HG02798 (cell line): ENCODE data around the gene PRSS38.

Source experiments
- ATAC-seq: cut with Tn5 transposase; IDR thresholded peaks from one replicate; pipeline ENCODE4 v1.9.1; 2021; ENCODE audit warnings: mild to moderate bottlenecking; ENCODE audit not compliant: unreplicated experiment, poor library complexity

PRSS38 gene

DNA sequence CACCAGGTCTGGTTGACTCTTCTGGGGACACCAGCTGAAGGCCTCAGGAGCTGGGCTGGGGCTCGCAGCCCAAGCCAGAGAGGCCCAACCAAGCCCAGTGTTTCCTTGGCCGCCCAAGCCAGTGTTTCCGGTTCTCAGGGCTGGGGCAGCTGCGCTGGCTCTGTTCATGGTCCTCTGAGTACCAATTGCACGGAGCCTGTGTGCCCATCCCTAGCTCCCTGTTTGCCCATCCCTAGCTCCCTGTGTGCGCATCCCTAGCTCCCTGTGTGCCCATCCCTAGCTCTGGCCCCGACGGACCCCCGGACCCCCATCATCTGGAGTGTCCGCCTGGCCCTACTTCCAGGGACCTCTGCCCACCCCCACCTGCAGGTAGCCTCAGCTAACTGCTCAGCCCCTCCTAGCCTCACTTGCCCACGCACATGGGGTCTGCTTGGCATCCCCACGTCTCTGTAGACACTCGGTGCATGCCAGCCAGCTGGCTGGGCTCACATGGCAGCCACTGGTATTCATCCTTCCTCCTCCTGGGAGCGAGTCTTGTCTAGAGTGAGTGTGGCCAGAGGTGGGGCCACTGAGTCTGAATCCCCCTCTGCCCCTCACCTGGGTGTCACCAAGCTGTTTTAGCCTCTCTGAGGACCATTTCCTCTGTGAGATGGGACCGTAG is 68.3 kb downstream of the PRSS38 start:
- no peak for ATAC-seq

DNA sequence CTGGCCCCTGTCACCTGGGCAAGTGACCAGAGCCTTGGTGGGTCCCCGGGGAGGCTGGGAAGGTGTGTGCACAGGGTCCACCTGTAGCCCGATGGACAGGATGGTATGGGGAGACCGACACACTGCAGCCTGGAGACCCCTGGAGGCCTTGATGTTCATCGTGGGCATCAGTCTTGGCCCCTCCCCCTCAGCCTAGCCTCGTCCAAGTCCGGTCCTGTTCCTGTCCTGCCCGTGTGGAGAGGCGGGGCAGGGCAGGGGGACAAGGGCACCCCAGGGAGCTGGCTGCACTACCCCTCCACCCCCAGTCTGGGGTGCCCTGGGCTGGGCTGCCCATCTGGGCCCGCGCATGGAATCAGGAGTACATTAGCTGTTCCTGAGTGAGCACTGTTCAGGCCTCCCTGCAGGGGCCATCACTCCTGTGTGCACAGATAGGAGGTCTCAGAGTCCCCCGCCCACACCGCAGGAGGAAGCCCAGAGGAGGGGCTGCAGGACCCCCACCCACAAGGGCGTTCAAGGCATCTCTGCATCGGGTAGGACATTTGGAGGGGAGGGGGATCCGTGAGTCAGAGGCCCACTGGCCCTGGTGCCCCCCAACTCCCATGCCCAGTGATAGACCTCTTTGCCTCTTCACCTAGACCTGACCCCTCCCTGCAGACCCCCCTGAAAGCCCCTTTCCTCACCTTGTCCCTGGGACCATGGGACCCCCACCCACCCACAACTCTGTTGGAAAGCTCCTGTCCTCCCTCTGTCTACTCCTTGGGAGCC is 69.1 kb downstream of the PRSS38 start:
- no peak for ATAC-seq

DNA sequence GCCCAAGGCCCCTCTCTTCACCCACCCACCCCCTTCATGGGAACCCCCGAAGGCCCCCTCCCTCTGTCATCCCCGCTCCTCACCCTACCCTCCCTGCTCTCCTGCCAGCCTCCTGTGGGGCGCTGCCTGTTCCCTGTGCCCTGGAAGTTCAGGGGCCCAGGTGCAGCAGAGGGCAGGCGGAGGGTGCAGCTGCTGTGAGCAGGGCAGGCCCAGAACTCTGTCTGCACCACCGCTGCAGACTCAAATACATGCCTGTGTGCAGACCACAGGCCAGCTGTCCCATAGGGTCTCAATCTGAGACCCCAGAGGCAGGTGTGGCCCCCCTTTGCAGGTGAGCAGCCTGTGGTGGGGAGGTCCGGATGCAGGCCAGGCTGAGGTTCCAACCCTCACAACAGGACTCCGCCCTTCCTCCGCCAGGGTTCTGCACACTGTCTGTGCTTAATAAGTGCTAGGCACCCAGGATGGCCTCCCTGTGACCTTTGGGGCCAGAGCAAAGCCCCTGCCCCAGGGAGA is 69.7 kb downstream of the PRSS38 start:
- no peak for ATAC-seq

DNA sequence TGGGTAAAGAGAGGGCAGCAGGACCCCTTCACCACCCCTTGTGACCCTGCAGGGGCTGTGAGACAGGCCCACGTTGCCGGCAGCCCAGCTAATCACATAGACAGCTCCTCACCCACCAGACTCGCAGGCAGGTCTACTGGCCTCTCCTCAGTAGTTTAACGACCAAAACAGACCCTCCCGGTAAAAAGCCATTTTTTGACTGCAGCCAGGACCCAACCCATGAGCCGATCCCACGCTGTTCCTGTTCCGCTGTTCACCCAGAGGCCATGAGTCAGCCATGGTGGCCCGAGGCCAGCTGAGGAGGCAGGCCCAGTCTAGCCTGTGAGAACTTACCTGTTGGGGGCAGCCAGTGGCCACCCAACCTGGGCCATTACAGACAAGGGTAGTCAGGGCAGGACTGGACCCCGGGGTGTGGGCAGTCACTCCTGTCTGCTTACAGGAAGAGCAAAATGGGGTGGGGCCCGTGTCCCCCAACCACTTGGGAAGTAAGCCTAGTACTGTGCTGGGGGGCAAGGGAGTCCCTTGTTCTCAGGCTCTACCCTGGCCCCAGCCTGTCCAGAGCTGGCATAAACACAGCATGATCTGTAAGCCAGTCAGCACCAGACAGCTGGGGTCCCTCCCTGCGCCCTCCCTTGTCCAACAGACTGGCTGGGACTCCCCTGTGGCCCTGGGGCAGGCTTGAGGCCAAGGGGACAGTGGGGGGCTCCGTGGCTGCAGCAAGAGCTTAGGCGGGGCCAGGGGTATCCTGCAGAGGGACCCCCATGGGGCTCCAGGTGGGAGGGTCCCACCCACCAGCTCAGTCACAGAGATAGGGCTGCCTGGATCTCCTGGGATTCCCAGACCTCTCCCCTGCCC is 70.4 kb downstream of the PRSS38 start:
- no peak for ATAC-seq

DNA sequence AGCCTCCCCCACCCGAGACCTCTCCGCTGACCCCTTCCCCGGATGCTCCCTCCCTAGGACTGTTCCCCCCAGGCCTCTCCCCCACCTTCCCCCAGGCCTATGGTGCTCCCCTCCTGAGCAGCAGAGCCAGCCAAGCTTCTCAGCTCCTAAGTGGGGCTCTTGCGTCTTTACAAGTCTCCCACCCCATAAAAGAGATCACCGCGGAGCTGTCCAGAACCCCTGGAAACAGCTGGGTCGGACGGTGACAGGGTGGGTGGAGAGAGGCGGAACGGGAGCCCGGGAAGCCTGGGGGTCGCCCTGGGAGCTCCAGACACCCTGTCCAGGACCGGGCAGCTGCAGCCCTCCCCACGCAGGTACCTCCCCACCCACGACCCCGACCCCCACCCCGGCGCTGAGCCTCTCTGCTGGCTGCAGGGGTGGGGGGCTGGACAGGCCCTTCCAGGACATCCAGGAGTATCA is 71.1 kb downstream of the PRSS38 start:
- ATAC-seq: no peak

DNA sequence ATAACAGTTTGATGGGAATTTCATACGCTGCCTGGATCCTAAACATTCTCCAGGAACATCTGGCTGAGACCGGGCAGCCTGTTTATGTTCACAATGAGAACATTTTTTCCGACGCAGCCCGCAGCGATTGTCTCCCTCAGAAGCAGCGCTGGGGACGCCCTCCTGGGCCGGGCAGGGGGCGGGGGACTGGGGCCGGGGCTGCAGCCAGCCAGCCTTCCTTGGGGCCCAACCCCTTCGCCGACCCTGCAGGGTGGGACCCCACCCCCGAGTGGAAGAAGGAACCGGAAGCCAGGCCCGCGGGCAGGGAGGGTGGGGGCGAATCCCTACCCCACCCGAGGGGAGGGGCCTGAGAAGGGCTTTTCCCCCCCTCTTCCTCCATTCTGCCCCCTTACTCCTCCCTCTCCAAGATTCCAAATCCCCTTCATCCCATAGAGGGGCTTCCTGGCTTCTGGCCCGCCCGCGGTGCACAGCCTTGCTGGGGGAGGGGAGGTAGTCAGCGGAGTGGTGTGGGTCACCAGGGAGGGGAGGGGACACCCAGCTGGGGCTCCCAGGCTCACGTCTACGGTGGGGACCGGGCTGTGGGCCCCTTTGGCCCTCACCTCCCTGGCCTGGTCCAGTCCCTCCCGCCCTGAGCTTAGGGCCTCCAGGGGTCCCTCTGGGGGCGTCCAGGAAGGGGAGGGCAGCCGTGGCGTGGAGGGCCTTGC is 71.7 kb downstream of the PRSS38 start:
- ATAC-seq: no peak

DNA sequence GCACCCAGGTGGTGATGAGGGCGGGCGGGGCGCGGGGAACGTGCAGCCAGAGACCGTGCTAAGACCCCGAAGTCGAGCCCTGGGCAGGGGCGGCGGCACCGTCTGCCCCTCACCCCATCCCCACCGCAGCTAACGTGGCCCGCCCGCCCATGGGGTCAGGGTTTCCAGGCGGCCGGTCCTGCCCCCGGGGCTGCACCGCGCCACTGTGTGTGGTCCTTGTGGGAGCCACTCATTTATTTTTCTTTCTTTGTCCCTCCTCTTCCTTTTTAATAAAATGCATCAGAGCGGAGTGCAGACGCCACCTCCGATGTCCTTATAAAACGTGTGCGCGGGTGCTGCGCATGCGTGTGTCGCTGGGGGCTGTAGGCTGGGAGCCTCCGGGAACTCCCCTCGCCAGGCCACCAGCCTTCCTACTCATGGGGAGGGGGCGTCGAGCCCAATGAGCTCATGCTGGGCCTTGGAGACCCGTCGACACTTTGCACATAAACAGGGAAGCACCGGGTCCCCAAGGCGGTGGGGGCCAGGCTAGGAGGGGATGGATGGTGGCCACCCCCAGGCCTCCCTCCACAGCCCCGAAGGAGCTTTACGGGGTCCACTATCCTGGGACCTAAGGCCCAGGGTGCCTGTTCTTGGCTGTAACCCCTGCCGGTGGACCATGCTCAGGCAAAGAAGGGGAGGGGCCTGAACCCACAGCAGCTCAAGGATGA is 72.4 kb downstream of the PRSS38 start:
- ATAC-seq: no peak

DNA sequence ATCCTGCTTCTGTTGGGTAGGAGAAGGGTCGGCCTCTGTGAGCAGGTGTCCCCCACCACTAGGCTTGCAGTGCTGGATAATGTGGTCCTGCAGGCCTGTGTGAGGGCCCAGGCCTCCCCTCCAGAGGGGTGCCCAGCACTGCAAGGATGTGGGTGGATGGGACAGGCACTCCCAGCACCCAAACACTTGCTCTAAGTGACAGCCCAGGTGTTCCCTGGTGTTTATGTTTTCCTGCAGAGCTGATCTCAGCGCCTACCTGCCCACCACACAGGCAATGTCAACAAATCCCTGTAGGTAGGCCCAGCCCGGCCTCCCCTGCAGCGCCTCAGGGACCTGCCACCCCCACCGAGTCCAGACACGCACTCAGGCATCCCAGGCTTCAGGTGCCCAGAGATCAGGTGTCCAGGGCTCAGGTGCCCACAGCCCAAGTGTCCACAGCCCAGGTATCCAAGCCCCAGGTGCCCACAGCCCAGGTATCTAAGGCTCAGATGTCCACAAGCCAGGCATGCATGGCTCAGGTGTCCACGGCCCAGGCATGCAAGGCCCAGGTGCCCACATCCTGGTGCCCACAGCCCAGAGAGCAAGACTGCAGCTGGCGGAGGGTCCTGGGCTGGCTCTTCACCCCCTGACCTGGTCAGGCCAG is 73.0 kb downstream of the PRSS38 start:
- ATAC-seq: no peak

DNA sequence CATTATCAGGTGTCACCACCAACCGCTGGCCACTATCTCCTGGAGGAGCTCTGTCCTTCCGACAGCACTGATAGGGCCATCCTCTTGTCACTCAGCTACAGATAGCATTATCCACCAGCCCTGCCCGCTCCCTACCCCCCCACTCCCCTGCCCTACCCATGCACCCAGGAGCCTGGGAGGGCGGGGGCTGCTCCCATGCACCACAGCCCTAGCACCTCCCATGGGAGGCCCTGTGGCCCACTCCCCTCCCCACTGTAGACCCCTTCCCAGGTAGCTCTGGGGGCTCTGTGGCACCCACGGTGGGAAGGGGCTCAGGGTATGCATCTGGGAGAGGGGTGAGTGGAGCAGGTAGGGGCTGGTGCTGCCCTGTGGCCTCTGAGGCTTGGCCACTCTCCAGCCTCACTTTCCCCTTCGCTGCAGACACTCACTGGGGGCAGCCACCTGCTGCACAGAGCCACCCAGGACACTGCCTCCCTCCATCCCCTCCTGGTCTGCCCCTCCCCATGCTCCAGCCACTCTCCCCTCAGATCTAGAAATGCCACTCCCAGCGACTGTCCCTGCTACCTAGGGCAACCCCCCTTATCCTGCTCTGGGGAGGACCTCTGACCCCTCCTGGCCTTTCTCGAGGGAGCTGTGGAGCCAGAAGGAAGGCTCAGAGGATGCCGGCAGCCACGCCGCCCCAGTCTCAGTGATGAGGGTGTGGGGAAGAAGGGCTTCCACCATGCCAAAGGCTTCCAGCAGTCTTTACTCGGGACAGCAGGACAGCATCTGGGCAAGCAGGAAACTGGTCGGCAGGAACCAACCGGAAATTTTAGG is 73.8 kb downstream of the PRSS38 start:
- ATAC-seq: no peak

DNA sequence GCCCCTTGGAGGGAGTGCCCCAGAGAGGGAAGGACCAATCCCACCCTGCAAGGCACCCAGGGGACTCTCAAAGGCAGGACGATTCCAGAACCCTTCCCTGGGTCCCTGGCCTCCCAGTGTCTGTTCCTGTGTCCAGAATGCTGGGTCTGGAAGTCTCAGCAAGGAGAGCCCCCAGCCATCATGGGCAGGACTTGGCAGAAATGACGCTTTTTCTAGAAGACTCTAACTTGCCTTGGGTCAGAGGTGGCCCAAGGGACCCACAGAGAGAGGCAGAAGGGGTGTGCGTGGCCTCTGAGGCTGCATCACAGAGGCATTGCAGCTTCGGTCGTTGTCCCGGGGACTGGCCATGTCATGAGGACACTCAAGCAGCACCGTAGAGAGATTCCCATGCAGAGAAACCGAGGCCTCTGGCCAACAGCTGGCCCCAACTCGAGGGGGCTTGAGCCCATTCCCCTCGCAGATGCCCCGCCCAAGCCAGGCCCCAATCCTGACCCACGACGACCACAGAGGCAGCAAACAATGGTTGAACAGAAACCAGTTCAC is 74.5 kb downstream of the PRSS38 start:
- ATAC-seq: no peak

DNA sequence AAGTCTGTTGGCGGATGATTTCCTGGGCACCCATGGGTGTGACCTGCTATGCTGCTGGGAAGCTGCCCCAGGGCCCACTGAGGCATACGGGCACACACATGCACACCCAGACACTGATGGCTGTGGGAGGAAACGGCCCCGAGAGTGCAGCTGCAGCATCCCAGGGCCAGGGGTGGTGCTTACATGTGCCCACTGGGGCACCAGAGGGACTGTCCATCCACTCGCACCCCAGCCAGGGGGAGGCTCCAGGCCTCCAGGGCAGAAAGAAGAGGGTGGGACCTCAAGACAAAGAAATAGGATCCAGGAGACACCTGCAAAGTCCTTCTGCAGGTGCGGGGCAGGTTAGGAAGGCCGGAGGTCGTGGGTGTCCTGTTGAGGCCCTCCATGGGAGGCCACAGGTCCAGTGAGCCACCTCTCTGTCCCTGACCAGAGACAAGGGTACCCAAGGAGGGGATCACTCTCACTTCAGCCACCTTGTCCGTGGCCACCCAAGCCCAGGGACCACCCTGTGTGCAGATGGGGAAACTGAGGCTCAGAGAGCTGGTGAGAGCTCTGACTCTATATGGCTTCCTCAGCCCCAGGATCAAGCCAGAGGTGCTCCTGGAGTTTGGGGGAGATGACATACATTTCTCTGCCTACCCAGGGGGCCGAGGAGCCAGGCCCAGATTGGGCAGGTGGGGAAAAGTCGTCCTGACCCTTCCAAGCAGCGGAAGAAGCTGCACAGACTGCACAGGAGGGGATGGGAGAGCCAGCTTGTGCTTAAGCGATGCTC is 75.2 kb downstream of the PRSS38 start:
- ATAC-seq: no peak

DNA sequence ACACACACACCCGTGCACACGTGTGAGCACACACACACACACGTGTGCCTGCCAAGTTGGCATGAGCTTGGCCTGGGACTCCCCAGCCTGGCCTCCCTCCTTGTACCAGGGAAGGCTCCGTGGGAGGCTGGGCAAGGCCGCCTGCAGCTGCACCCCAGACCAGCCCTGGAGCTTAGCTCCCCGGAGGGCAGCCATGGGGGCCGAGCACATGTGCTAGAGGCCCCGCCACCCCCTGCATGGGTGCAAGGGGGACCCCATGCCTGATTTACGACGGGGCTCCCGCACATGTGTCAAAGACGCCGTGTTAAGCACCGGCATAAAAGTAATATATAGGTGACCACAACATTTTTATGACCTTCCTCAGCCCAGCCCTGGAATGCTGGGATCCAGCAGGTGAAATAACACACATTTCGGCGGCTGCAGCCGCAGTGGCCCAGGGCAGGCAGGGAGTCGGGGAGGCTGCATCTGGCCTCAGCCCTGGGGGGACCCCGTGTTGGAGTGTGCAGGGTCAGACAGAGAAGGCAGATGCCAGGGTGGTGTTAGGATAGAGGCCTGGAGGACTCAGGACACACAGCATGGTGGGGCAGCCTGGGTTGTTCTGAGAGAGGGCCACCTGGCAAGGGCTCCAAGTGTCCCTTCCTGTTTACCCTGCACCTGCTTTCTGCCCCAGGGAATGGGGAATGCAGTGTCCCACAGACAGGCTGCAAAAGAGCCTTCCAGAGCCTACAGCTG is 75.9 kb downstream of the PRSS38 start:
- ATAC-seq: no peak

DNA sequence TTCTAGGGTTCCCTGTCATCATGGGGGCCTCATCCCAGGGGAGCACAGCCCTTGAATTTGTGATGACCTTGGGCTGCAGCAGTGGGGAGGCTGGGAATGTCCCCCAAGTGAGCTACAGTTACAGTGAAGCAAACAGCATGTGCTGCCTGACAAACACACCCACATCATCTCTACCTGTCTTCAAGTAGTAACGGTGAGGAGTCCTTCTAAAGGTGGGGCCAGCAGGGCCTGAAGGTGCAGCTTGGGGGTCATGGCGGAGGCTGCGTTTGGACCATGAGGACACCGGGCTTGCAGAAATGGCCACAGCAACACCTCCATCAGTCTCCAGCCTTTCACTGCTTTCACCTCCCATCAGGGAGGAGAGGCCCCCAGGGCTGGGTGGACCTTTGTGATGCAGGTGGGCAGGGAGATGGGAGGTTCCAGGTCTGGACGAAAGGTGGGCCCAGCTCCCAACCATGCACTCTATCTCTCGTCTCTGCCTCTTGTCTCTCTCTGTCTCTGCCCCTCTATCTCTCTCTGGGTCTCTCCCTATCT is 76.5 kb downstream of the PRSS38 start:
- no peak for ATAC-seq

DNA sequence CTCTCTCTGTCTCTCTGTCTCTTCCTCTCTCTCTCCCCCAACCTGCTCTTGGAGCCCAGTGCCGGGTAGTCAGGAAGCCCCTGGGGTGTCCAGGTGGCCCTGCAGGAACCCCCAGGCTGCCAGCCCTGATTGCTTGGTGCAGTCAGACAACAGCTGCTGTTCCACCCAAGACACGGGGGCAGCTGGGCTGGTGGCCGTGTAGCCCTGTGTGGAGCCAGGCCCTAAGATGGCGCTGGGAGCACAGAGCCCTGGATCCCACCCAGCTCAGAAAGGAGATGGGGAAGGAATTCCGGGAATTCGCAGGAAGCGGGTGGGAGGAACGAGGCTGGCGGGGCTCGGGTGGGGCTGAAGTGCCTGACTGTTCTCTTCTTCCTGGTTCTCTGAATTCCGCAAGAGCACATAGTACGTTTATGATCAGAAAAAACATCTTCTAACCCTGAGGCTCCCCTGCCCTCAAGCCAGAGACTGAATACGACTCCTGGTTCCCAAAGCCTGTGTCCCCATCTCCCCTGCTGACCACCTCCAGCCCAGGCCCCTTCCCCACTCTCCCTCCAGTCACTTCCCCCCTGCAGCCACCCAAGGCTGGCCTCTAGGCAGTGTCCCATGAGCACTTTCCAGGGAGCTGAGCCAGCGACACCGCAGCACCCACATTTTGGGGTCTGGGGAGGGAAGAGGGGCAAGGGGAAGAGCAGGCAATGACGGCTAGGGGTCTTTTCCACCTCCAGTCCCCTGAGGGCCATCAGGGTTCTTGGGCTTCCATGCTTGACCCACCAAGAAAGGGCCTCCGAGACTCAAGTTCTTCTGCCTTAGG is 77.2 kb downstream of the PRSS38 start:
- no peak for ATAC-seq

DNA sequence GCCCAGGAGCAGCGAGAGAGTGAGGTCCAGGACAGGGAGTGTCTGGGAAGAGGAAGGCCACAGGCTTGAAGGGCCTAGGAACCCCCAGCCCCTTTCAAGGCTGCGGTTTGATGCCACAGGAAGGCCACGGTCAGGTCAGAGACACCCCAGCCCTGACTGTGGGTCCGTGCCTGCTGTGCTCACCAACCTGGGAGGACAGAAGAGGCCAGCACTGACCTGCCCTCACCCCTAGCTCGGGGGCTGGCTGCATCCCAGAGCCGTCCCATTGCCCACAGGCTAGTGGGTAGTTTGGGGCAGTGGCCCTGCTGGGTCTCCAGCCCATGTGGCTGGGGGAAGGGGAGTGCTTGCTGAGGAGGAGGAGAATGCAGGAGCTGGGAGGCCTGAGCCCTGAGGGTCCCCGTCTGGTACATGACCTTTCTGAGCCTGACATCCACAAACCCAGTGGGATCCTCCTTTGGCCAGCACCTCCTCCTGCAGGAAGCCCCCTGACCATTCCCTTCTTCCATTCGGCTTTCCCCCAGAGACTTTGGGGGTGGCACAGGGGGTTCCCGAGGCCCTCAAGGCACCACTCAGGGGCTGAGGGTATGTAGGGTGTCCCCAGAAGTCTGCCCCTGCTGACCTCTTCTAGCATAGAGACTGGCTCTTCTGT is 77.9 kb downstream of the PRSS38 start:
- ATAC-seq: no peak
